Calu3 (cell line): Measurements from ENCODE around the gene LRRC46. TPM values are rescaled to one million over a fixed set of nuclear protein-coding genes. Genes with fewer than 3 reads are reported as not detected.

ENCODE experiments used
- BruUV-seq: library from RNA; stranded (reverse); fragments of 400-500 nt; replicated peaks from 2 replicates; lab custom pipeline; 2021; lab: Mats Ljungman, UMichigan
- CTCF ChIA-PET: fragments of 300-600 bp; sonication (Branson Sonifier 250); formaldehyde crosslinking; loops from one replicate; lab custom pipeline; 2022; ENCODE audit warnings: antibody characterized with exemption; lab: Charles Lee
- DNase-seq: peaks from one replicate; pipeline ENCODE4 v3.0.0; 2022
- H3K27ac Mint-ChIP-seq: one replicate; pipeline ENCODE4 v1.8.0; 2022; ENCODE audit warnings: mixed read lengths; ENCODE audit not compliant: unreplicated experiment
- H3K27me3 Mint-ChIP-seq: one replicate; pipeline ENCODE4 v1.8.0; 2022; ENCODE audit warnings: mixed read lengths; ENCODE audit not compliant: unreplicated experiment
- H3K36me3 Mint-ChIP-seq: one replicate; pipeline ENCODE4 v1.8.0; 2022; ENCODE audit warnings: mild to moderate bottlenecking, moderate library complexity, mixed read lengths; ENCODE audit not compliant: insufficient read depth, unreplicated experiment
- H3K4me1 Mint-ChIP-seq: one replicate; pipeline ENCODE4 v1.8.0; 2022; ENCODE audit warnings: mild to moderate bottlenecking, low read depth, mixed read lengths; ENCODE audit not compliant: unreplicated experiment
- H3K4me3 Mint-ChIP-seq: one replicate; pipeline ENCODE4 v1.8.0; 2022; ENCODE audit warnings: mild to moderate bottlenecking, low read depth, moderate library complexity, mixed read lengths; ENCODE audit not compliant: unreplicated experiment
- H3K9me3 Mint-ChIP-seq: one replicate; pipeline ENCODE4 v1.8.0; 2022; ENCODE audit warnings: low read depth, mixed read lengths; ENCODE audit not compliant: unreplicated experiment
- CTCF ChIP-seq: fragments of 200-600 bp; IDR thresholded peaks from one replicate; pipeline ENCODE4 v1.8.0; 2022; ENCODE audit warnings: antibody characterized with exemption; ENCODE audit not compliant: unreplicated experiment
- intact Hi-C: fragments of 100-400 bp; cut with micrococcal nuclease; formaldehyde crosslinking; loops from one replicate; pipeline ENCODE4 v1.10.0; 2022; ENCODE audit not compliant: unreplicated experiment
- total RNA-seq: library from RNA; stranded (reverse); gene quantifications from 2 replicates; pipeline ENCODE4 v1.2.3, GENCODE V29; 2022

LRRC46 gene
- total RNA-seq, 1 experiment from 2014 or later, result 2.9 TPM

- H3K27me3 Mint-ChIP-seq, result no peaks in the 10 kb centered on the region
- peaks cover 43% of the 10 kb centered on the region for H3K36me3 Mint-ChIP-seq
- DNase-seq, result peak; percentile 81
- no peak for TF ChIP-seq CTCF
- H3K4me1 Mint-ChIP-seq, result peaks cover 34% of the 10 kb centered on the region
- CTCF ChIA-PET, result interaction anchor here (0.6 to 0.7 kb wide), 2 partner anchors 11 to 831 kb away, joined by 3 to 6 read pairs; partner anchors contain the start of genes OSBPL7 and RPRML
- peak overlapping the region; percentile 26 for H3K4me3 Mint-ChIP-seq
- H3K27ac Mint-ChIP-seq, result peak overlapping the region; percentile 61
- no peaks in the 10 kb centered on the region for H3K9me3 Mint-ChIP-seq
- intact Hi-C loops, result no loop called here
- BruUV-seq, result no TSS peak
These were observed 21.2 kb upstream of the LRRC46 start for GRCh38 chr17:47810200-47810821.

- Mint-ChIP-seq H3K4me3 (no peak overlapping the region), H3K27me3 (no peaks in the 10 kb centered on the region), H3K4me1 (peaks cover 34% of the 10 kb centered on the region), H3K36me3 (peaks cover 43% of the 10 kb centered on the region), H3K9me3 (no peaks in the 10 kb centered on the region), H3K27ac (peak overlapping the region; percentile 61)
- intact Hi-C loops, result no loop called here
- DNase-seq, result no peak
- CTCF ChIA-PET, result interaction anchor here (0.7 kb wide), 1 partner anchor 78 kb away, joined by 4 read pairs; the partner anchor contains the start of gene TBX21
- BruUV-seq, result no TSS peak
- TF ChIP-seq CTCF, result no peak
These were observed 20.4 kb upstream of the LRRC46 start for GRCh38 chr17:47810901-47811635.

- no peak for TF ChIP-seq CTCF
- peak overlapping the region; percentile 61 for H3K27ac Mint-ChIP-seq
- BruUV-seq, result no TSS peak
- no peak for DNase-seq
- H3K36me3 Mint-ChIP-seq, result peaks cover 49% of the 10 kb centered on the region
- H3K4me1 Mint-ChIP-seq, result peaks cover 34% of the 10 kb centered on the region
- H3K9me3 Mint-ChIP-seq, result no peaks in the 10 kb centered on the region
- CTCF ChIA-PET, result interaction anchor here (0.7 kb wide), 1 partner anchor 79 kb away, joined by 4 read pairs; the partner anchor contains the start of gene TBX21
- no peak overlapping the region for H3K4me3 Mint-ChIP-seq
- intact Hi-C loops, result no loop called here
- no peaks in the 10 kb centered on the region for H3K27me3 Mint-ChIP-seq
These were observed 19.8 kb upstream of the LRRC46 start for GRCh38 chr17:47811709-47812108.

- TF ChIP-seq CTCF, result no peak
- Mint-ChIP-seq H3K36me3 (peaks cover 51% of the 10 kb centered on the region), H3K27ac (no peak overlapping the region), H3K27me3 (no peaks in the 10 kb centered on the region), H3K9me3 (no peaks in the 10 kb centered on the region), H3K4me1 (peaks cover 34% of the 10 kb centered on the region), H3K4me3 (no peak overlapping the region)
- intact Hi-C loops, result no loop called here
- BruUV-seq, result no TSS peak
- no peak for DNase-seq
- CTCF ChIA-PET, result no interaction called here
These were observed 19.1 kb upstream of the LRRC46 start for GRCh38 chr17:47812146-47812920.
